Neural cell (in vitro differentiated cells): ENCODE data around the gene USP6NL. TPM values are rescaled to one million over a fixed set of nuclear protein-coding genes. Genes with fewer than 3 reads are reported as not detected.

Source experiments
- H2AFZ ChIP-seq: fragments of 200-600, 300-800 bp; sonication (generic), shearing (Covaris generic); 2 replicates; pipeline ENCODE4 v1.6.0; 2014; ENCODE audit warnings: low read depth, mild to moderate bottlenecking, antibody characterized with exemption, low read length, moderate library complexity
- H3F3A ChIP-seq: fragments of 200-600 bp; shearing (Covaris generic); 2 replicates; pipeline ENCODE4 v1.6.1; 2016; ENCODE audit warnings: mild to moderate bottlenecking, moderate library complexity, mixed read lengths, antibody characterized with exemption, low read length; ENCODE audit not compliant: insufficient read depth, poor library complexity, severe bottlenecking
- H3K27ac ChIP-seq: fragments of 200-600, 300-800 bp; sonication (generic), shearing (Covaris generic); 2 replicates; pipeline ENCODE4 v1.5.1; 2014; ENCODE audit warnings: mild to moderate bottlenecking, low read length, moderate library complexity
- H3K27me3 ChIP-seq: fragments of 300-800, 200-600 bp; sonication (generic), shearing (Covaris generic); 2 replicates; pipeline ENCODE4 v1.6.0; 2014; ENCODE audit warnings: mild to moderate bottlenecking, low read depth, low read length, moderate library complexity; ENCODE audit not compliant: insufficient read depth
- H3K36me3 ChIP-seq: fragments of 300-800, 200-600 bp; sonication (generic), shearing (Covaris generic); 2 replicates; pipeline ENCODE4 v1.5.1; 2014; ENCODE audit warnings: mild to moderate bottlenecking, antibody characterized with exemption, low read length, moderate library complexity; ENCODE audit not compliant: insufficient read depth
- H3K4me2 ChIP-seq: fragments of 300-800, 200-600 bp; sonication (generic), shearing (Covaris generic); 2 replicates; pipeline ENCODE4 v1.6.0; 2014; ENCODE audit warnings: mild to moderate bottlenecking, low read length
- H3K4me3 ChIP-seq: fragments of 300-800, 200-600 bp; sonication (generic), shearing (Covaris generic); 2 replicates; pipeline ENCODE4 v1.5.1; 2014; ENCODE audit warnings: mild to moderate bottlenecking, low read length, moderate library complexity
- H3K79me2 ChIP-seq: fragments of 200-600 bp; shearing (Covaris generic); replicated peaks from 2 replicates; pipeline ENCODE4 v1.6.0; 2014; ENCODE audit warnings: mild to moderate bottlenecking, low read length, moderate library complexity; ENCODE audit not compliant: insufficient read depth
- H3K9ac ChIP-seq: fragments of 300-800, 200-600 bp; sonication (generic), shearing (Covaris generic); 2 replicates; pipeline ENCODE4 v1.6.1; 2016; ENCODE audit warnings: mild to moderate bottlenecking, low read length, mixed read lengths
- H3K9me2 ChIP-seq: fragments of 200-600 bp; shearing (Covaris generic); 2 replicates; pipeline ENCODE4 v1.6.1; 2016; ENCODE audit warnings: mild to moderate bottlenecking, low read length, mixed read lengths; ENCODE audit not compliant: insufficient read depth
- H3K9me3 ChIP-seq: fragments of 200-600, 300-800 bp; sonication (generic), shearing (Covaris generic); 2 replicates; pipeline ENCODE4 v1.6.1; 2016; ENCODE audit warnings: mild to moderate bottlenecking, mixed run types, low read length, moderate library complexity, mixed read lengths
- H4K20me1 ChIP-seq: fragments of 200-600 bp; shearing (Covaris generic); 2 replicates; pipeline ENCODE4 v1.6.1; 2016; ENCODE audit warnings: mild to moderate bottlenecking, mixed run types; ENCODE audit not compliant: insufficient read depth
- CTCF ChIP-seq: fragments of 450-650 bp; IDR thresholded peaks from 2 replicates; pipeline ENCODE4 v1.5.1; 2014; ENCODE audit warnings: antibody characterized with exemption, mild to moderate bottlenecking, moderate library complexity; ENCODE audit not compliant: poor library complexity, severe bottlenecking
- EP300 ChIP-seq: fragments of 450-650 bp; conservative IDR thresholded peaks from 2 replicates; pipeline ENCODE4 v1.6.1; 2014; ENCODE audit warnings: antibody characterized with exemption, mild to moderate bottlenecking, moderate library complexity; ENCODE audit not compliant: poor library complexity, severe bottlenecking
- EZH2 ChIP-seq: fragments of 200-600, 300-800 bp; shearing (Covaris generic), sonication (generic); IDR thresholded peaks from 2 replicates; pipeline ENCODE4 v1.6.1; 2014; ENCODE audit warnings: antibody characterized with exemption, low read length, borderline replicate concordance, mild to moderate bottlenecking; ENCODE audit not compliant: insufficient read depth, poor library complexity, severe bottlenecking
- MXI1 ChIP-seq: fragments of 450-650 bp; conservative IDR thresholded peaks from 2 replicates; pipeline ENCODE4 v1.6.1; 2014; ENCODE audit warnings: antibody characterized with exemption, mild to moderate bottlenecking; ENCODE audit not compliant: poor library complexity, severe bottlenecking
- POLR2AphosphoS5 ChIP-seq: IDR thresholded peaks from 2 replicates; pipeline ENCODE4 v1.6.1; 2012
- RAD21 ChIP-seq: fragments of 450-650 bp; conservative IDR thresholded peaks from 2 replicates; pipeline ENCODE4 v1.6.1; 2014; ENCODE audit warnings: antibody characterized with exemption, mild to moderate bottlenecking, moderate library complexity
- REST ChIP-seq: IDR thresholded peaks from 2 replicates; pipeline ENCODE4 v1.6.1; 2012; ENCODE audit warnings: borderline replicate concordance
- SMC3 ChIP-seq: fragments of 450-650 bp; conservative IDR thresholded peaks from 2 replicates; pipeline ENCODE4 v1.6.1; 2014; ENCODE audit warnings: antibody characterized with exemption, mild to moderate bottlenecking, moderate library complexity; ENCODE audit not compliant: poor library complexity
- TAF1 ChIP-seq: IDR thresholded peaks from 2 replicates; pipeline ENCODE4 v1.6.1; 2012; ENCODE audit warnings: low read depth
- polyA plus RNA-seq: library from polyadenylated mRNA; depleted of rRNA; stranded (reverse); fragments of >200 nt; gene quantifications from 2 replicates; pipeline ENCODE4 v1.2.3, GENCODE V29; 2014

The USP6NL gene
- polyA plus RNA-seq, 1 donor from 2014 or later, result 39.9 TPM

GRCh38 chr10:11642566-11642965 is 31.1 kb upstream of the USP6NL start:
- Histone ChIP-seq H3K4me3 (no peak overlapping the region), H3K36me3 (no peaks in the 10 kb centered on the region), H3K27me3 (no peaks in the 10 kb centered on the region), H3K9me3 (no peaks in the 10 kb centered on the region), H3K9me2 (no peaks in the 10 kb centered on the region), H2AFZ (no peak overlapping the region), H3K79me2 (no peaks in the 10 kb centered on the region), H3F3A (no peaks in the 10 kb centered on the region), H3K27ac (no peak overlapping the region), H3K9ac (no peak overlapping the region), H3K4me2 (no peak overlapping the region), H4K20me1 (no peaks in the 10 kb centered on the region)
- TF ChIP-seq SMC3, result no peak

- Histone ChIP-seq H3K4me3 (no peak overlapping the region), H3K9me2 (no peaks in the 10 kb centered on the region), H3K9me3 (no peaks in the 10 kb centered on the region), H3K4me2 (no peak overlapping the region), H2AFZ (no peak overlapping the region), H4K20me1 (no peaks in the 10 kb centered on the region), H3K36me3 (no peaks in the 10 kb centered on the region), H3K27me3 (no peaks in the 10 kb centered on the region), H3F3A (no peaks in the 10 kb centered on the region), H3K9ac (no peak overlapping the region), H3K27ac (no peak overlapping the region), H3K79me2 (no peaks in the 10 kb centered on the region)
- TF ChIP-seq TAF1 (no peak), REST (no peak), SMC3 (no peak), EZH2 (no peak), POLR2AphosphoS5 (no peak), RAD21 (no peak), EP300 (no peak), MXI1 (no peak), CTCF (no peak)
These were observed 28.7 kb upstream of the USP6NL start for GRCh38 chr10:11639849-11640764.
